H9 (cell line): Measurements from ENCODE around the gene CCSER1. TPM values are rescaled to one million over a fixed set of nuclear protein-coding genes. Genes with fewer than 3 reads are reported as not detected.

Source experiments
- DNase-seq: peaks from one replicate; pipeline ENCODE4 v3.0.0-alpha.2; 2017
- H2AFZ ChIP-seq: one replicate; pipeline ENCODE4 v1.6.1; 2013; ENCODE audit warnings: mild to moderate bottlenecking, low read length, control low read depth, moderate library complexity
- H2AK5ac ChIP-seq: 2 replicates; pipeline ENCODE4 v1.6.1; 2013; ENCODE audit warnings: low read length, control low read depth, mixed read lengths; ENCODE audit not compliant: insufficient read length
- H2BK120ac ChIP-seq: one replicate; pipeline ENCODE4 v1.6.1; 2013; ENCODE audit warnings: low read depth, mild to moderate bottlenecking, low read length, control low read depth, inconsistent platforms; ENCODE audit not compliant: poor library complexity, severe bottlenecking
- H2BK12ac ChIP-seq: 2 replicates; pipeline ENCODE4 v1.6.1; 2013; ENCODE audit warnings: low read length, control low read depth, mixed read lengths, low read depth; ENCODE audit not compliant: insufficient read length
- H2BK15ac ChIP-seq: 2 replicates; pipeline ENCODE4 v1.6.1; 2013; ENCODE audit warnings: low read depth, low read length, control low read depth
- H2BK20ac ChIP-seq: one replicate; pipeline ENCODE4 v1.6.1; 2013; ENCODE audit warnings: low read depth, mild to moderate bottlenecking, low read length, control low read depth, inconsistent platforms; ENCODE audit not compliant: poor library complexity, severe bottlenecking
- H2BK5ac ChIP-seq: 2 replicates; pipeline ENCODE4 v1.6.1; 2013; ENCODE audit warnings: low read length, control low read depth, mixed read lengths; ENCODE audit not compliant: insufficient read length
- H3K14ac ChIP-seq: 2 replicates; pipeline ENCODE4 v1.6.1; 2013; ENCODE audit warnings: low read length, control low read depth; ENCODE audit not compliant: insufficient read depth
- H3K18ac ChIP-seq: 2 replicates; pipeline ENCODE4 v1.6.1; 2013; ENCODE audit warnings: low read depth, mild to moderate bottlenecking, mixed read lengths, low read length, control low read depth; ENCODE audit not compliant: insufficient read length
- H3K23ac ChIP-seq: 2 replicates; pipeline ENCODE4 v1.6.1; 2013; ENCODE audit warnings: low read length, control low read depth, mixed read lengths, low read depth; ENCODE audit not compliant: insufficient read length
- H3K23me2 ChIP-seq: 2 replicates; pipeline ENCODE4 v1.6.1; 2013; ENCODE audit warnings: low read depth, mild to moderate bottlenecking, mixed read lengths, low read length, control low read depth; ENCODE audit not compliant: insufficient read length, poor library complexity, severe bottlenecking
- H3K27ac ChIP-seq: 2 replicates; pipeline ENCODE4 v1.5.1; 2013; ENCODE audit warnings: low read length, control low read depth, mixed read lengths, low read depth; ENCODE audit not compliant: insufficient read length
- H3K27me3 ChIP-seq: 2 replicates; pipeline ENCODE4 v1.6.1; 2013; ENCODE audit warnings: low read length, control low read depth, inconsistent platforms; ENCODE audit not compliant: insufficient read depth
- H3K4ac ChIP-seq: 2 replicates; pipeline ENCODE4 v1.6.1; 2013; ENCODE audit warnings: low read depth, mild to moderate bottlenecking, control low read depth, inconsistent platforms, low read length, moderate library complexity
- H3K4me1 ChIP-seq: 2 replicates; pipeline ENCODE4 v1.6.1; 2013; ENCODE audit warnings: low read length, control low read depth, inconsistent platforms; ENCODE audit not compliant: insufficient read depth
- H3K4me2 ChIP-seq: 2 replicates; pipeline ENCODE4 v1.6.1; 2013; ENCODE audit warnings: low read length, control low read depth, mixed read lengths; ENCODE audit not compliant: insufficient read length, insufficient read depth
- H3K56ac ChIP-seq: 2 replicates; pipeline ENCODE4 v1.6.1; 2013; ENCODE audit warnings: low read depth, mild to moderate bottlenecking, mixed read lengths, low read length, control low read depth; ENCODE audit not compliant: insufficient read length
- H3K79me1 ChIP-seq: 2 replicates; pipeline ENCODE4 v1.6.1; 2013; ENCODE audit warnings: low read depth, mild to moderate bottlenecking, moderate library complexity, low read length, control low read depth, inconsistent platforms; ENCODE audit not compliant: insufficient read depth, poor library complexity, severe bottlenecking
- H3K79me2 ChIP-seq: 2 replicates; pipeline ENCODE4 v1.6.1; 2013; ENCODE audit warnings: low read length, control low read depth, inconsistent platforms; ENCODE audit not compliant: insufficient read depth
- H3K9ac ChIP-seq: 2 replicates; pipeline ENCODE4 v1.6.1; 2013; ENCODE audit warnings: low read length, control low read depth, mixed read lengths; ENCODE audit not compliant: insufficient read length; ENCODE audit errors: extremely low read depth
- H3K9me3 ChIP-seq: one replicate; pipeline ENCODE4 v1.6.1; 2013; ENCODE audit warnings: low read depth, low read length, inconsistent platforms; ENCODE audit not compliant: control insufficient read depth
- H3T11ph ChIP-seq: one replicate; pipeline ENCODE4 v1.6.1; 2013; ENCODE audit warnings: mild to moderate bottlenecking, low read length, control low read depth, inconsistent platforms
- H4K20me1 ChIP-seq: one replicate; pipeline ENCODE4 v1.6.1; 2013; ENCODE audit not compliant: control insufficient read depth, insufficient read length, insufficient read depth
- H4K5ac ChIP-seq: 2 replicates; pipeline ENCODE4 v1.6.1; 2013; ENCODE audit warnings: low read depth, mild to moderate bottlenecking, mixed read lengths, low read length, control low read depth; ENCODE audit not compliant: insufficient read length
- H4K8ac ChIP-seq: replicated peaks from 2 replicates; pipeline ENCODE4 v1.6.1; 2013; ENCODE audit warnings: low read length, control low read depth, mixed read lengths, low read depth; ENCODE audit not compliant: insufficient read length
- H4K91ac ChIP-seq: 2 replicates; pipeline ENCODE4 v1.6.1; 2013; ENCODE audit warnings: low read depth, mild to moderate bottlenecking, moderate library complexity, mixed read lengths, low read length, control low read depth; ENCODE audit not compliant: insufficient read length
- H3K27ac Mint-ChIP-seq, 3 experiments: 2 replicates in 2 of 3; 3 replicates in 1 of 3; pipeline ENCODE4 v1.8.0; 2020 to 2021; ENCODE audit warnings: mixed read lengths in 3 of 3, mild to moderate bottlenecking in 1 of 3, moderate library complexity in 1 of 3
- H3K27me3 Mint-ChIP-seq: 2 replicates; pipeline ENCODE4 v1.8.0; 2021; ENCODE audit warnings: low read depth, mild to moderate bottlenecking, moderate library complexity, mixed read lengths
- H3K36me3 Mint-ChIP-seq, 3 experiments: 2 replicates in 2 of 3; 3 replicates in 1 of 3; pipeline ENCODE4 v1.8.0; 2020 to 2021; ENCODE audit warnings: low read depth in 3 of 3, mixed read lengths in 3 of 3; ENCODE audit not compliant: insufficient read depth in 1 of 3
- H3K4me1 Mint-ChIP-seq, 2 experiments: 2 replicates each; pipeline ENCODE4 v1.8.0; 2020; ENCODE audit warnings: mixed read lengths in 2 of 2
- H3K4me3 Mint-ChIP-seq, 2 experiments: 2 replicates in 1 of 2; 3 replicates in 1 of 2; pipeline ENCODE4 v1.8.0; 2020 to 2021; ENCODE audit warnings: mild to moderate bottlenecking in 2 of 2, mixed read lengths in 2 of 2, moderate library complexity in 1 of 2
- H3K9me3 Mint-ChIP-seq, 2 experiments: 2 replicates in 1 of 2; 3 replicates in 1 of 2; pipeline ENCODE4 v1.8.0; 2020; ENCODE audit warnings: mild to moderate bottlenecking in 2 of 2, mixed read lengths in 2 of 2, moderate library complexity in 1 of 2
- CTCF ChIP-seq: fragments of 200-600 bp; sonication (generic); conservative IDR thresholded peaks from 3 replicates; pipeline ENCODE4 v1.8.0; 2021; ENCODE audit warnings: antibody characterized with exemption, mild to moderate bottlenecking
- WGBS: extraction: QIAGEN DNeasy Blood & Tissue Kit; methylation state at CpG from one replicate; pipeline ENCODE4 v1.1.7; 2013; ENCODE audit warnings: missing lambda C conversion rate, low lambda C conversion rate, mixed read lengths; ENCODE audit not compliant: insufficient read length; ENCODE audit errors: extremely low coverage; 5-methylcytosine and 5-hydroxymethylcytosine counted together
- total RNA-seq: library from RNA; stranded (reverse); gene quantifications from 2 replicates; pipeline ENCODE4 v1.2.1, GENCODE V29; 2021

The CCSER1 gene
- total RNA-seq, 1 experiment from 2014 or later, result 0.37 TPM

DNA sequence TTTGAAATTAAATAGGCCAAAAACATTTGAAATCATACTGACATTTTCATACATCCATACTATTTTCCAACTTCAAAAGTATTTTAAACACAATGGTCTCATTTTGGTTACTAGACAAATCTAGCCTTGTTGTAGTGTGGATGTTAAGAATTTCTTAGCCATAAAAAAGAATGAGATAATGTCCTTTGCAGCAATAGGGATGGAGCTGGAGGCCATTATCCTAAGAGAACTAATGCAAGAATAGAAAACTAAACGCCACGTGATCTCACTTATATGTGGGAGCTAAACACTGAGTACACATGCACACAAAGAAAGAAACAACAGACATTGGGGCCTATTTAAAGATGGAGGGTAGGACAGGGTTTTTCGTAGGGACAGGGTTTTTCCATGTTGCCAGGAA is 153.8 kb downstream of the CCSER1 start:
- Histone ChIP-seq H3K4ac (no peak overlapping the region), H2BK5ac (no peak overlapping the region), H3K23ac (no peak overlapping the region), H3K9me3 (no peaks in the 10 kb centered on the region), H4K91ac (no peak overlapping the region), H2AK5ac (no peak overlapping the region), H3K56ac (no peak overlapping the region), H2BK20ac (no peak overlapping the region), H3T11ph (no peak overlapping the region), H2BK12ac (no peak overlapping the region), H3K18ac (no peak overlapping the region), H3K79me1 (no peaks in the 10 kb centered on the region), H3K79me2 (no peaks in the 10 kb centered on the region), H3K9ac (no peak overlapping the region), H4K8ac (no peak overlapping the region), H4K5ac (no peak overlapping the region), H2AFZ (no peak overlapping the region), H3K4me1 (no peaks in the 10 kb centered on the region), H4K20me1 (no peaks in the 10 kb centered on the region), H3K23me2 (no peaks in the 10 kb centered on the region), H3K27ac (no peak overlapping the region), H3K27me3 (no peaks in the 10 kb centered on the region), H2BK15ac (no peak overlapping the region), H2BK120ac (no peak overlapping the region), H3K4me2 (no peak overlapping the region), H3K14ac (no peak overlapping the region)
- DNase-seq, result no peak
- no CpG with 5 or more reads among the region's 3 CpGs for WGBS
- no peaks in the 10 kb centered on the region for H3K9me3 Mint-ChIP-seq
- no peak for TF ChIP-seq CTCF
- H3K36me3 Mint-ChIP-seq, result no peaks in the 10 kb centered on the region
- H3K27ac Mint-ChIP-seq, result no peak overlapping the region
- no peak overlapping the region for H3K4me3 Mint-ChIP-seq
- H3K27me3 Mint-ChIP-seq, result peaks cover 8% of the 10 kb centered on the region
- H3K4me1 Mint-ChIP-seq, result peaks cover 5% of the 10 kb centered on the region in 2 experiments
